HepG2 (cell line): ENCODE measurements around the gene DBNDD2. TPM values are rescaled to one million over a fixed set of nuclear protein-coding genes. Genes with fewer than 3 reads are reported as not detected.

Source experiments
- ATF7-NPFF ChIP-seq: sonication (generic); formaldehyde crosslinking; IDR thresholded peaks from 2 replicates; pipeline ENCODE4 v1.8.1; 2023; ENCODE audit warnings: mild to moderate bottlenecking, low read depth, missing genetic modification reagents, moderate library complexity
- CENPX ChIP-seq: sonication (generic); formaldehyde crosslinking; IDR thresholded peaks from 2 replicates; pipeline ENCODE4 v1.9.0; 2021; ENCODE audit warnings: mild to moderate bottlenecking, missing genetic modification reagents, moderate library complexity
- ESRRA ChIP-seq: sonication (generic); formaldehyde crosslinking; IDR thresholded peaks from 2 replicates; pipeline ENCODE4 v1.5.1; 2020; ENCODE audit warnings: mild to moderate bottlenecking, low read depth, missing genetic modification reagents
- FLYWCH1 ChIP-seq: sonication (generic); formaldehyde crosslinking; IDR thresholded peaks from 2 replicates; pipeline ENCODE4 v1.8.1; 2023; ENCODE audit warnings: mild to moderate bottlenecking, missing genetic modification reagents
- HIVEP1 ChIP-seq: sonication (generic); formaldehyde crosslinking; IDR thresholded peaks from 2 replicates; pipeline ENCODE4 v1.4.0; 2020; ENCODE audit warnings: mild to moderate bottlenecking, missing genetic modification reagents
- HMGA1 ChIP-seq: sonication (generic); formaldehyde crosslinking; conservative IDR thresholded peaks from 2 replicates; pipeline ENCODE4 v1.4.0; 2020; ENCODE audit warnings: missing genetic modification reagents
- NFE2L2 ChIP-seq: fragments of 150-350 bp; IDR thresholded peaks from 2 replicates; pipeline ENCODE4 v1.6.1; 2014; ENCODE audit warnings: low read length
- NFYC ChIP-seq: IDR thresholded peaks from 2 replicates; pipeline ENCODE4 v1.6.1; 2016; ENCODE audit warnings: missing genetic modification reagents, missing compliant biosample characterization
- PHF21A ChIP-seq: sonication (generic); formaldehyde crosslinking; IDR thresholded peaks from 2 replicates; pipeline ENCODE4 v1.5.0; 2020; ENCODE audit warnings: mild to moderate bottlenecking, missing genetic modification reagents
- TSC22D2 ChIP-seq: sonication (generic); formaldehyde crosslinking; IDR thresholded peaks from 2 replicates; pipeline ENCODE4 v1.5.1; 2020; ENCODE audit warnings: missing genetic modification reagents, mild to moderate bottlenecking, borderline replicate concordance
- ZFX ChIP-seq: sonication (generic); formaldehyde crosslinking; IDR thresholded peaks from 2 replicates; pipeline ENCODE4 v1.4.0; 2020; ENCODE audit warnings: mild to moderate bottlenecking, low read depth, missing genetic modification reagents, moderate library complexity
- ZNF224 ChIP-seq: sonication (generic); formaldehyde crosslinking; IDR thresholded peaks from 2 replicates; pipeline ENCODE4 v1.5.0; 2020; ENCODE audit warnings: mild to moderate bottlenecking, missing genetic modification reagents
- ZNF317 ChIP-seq: sonication (generic); formaldehyde crosslinking; IDR thresholded peaks from 2 replicates; pipeline ENCODE4 v1.5.0; 2020; ENCODE audit warnings: mild to moderate bottlenecking, missing genetic modification reagents
- ZNF343 ChIP-seq: sonication (generic); formaldehyde crosslinking; IDR thresholded peaks from 2 replicates; pipeline ENCODE4 v1.4.0; 2020; ENCODE audit warnings: mild to moderate bottlenecking, missing genetic modification reagents
- ZNF501 ChIP-seq: sonication (generic); formaldehyde crosslinking; IDR thresholded peaks from 2 replicates; pipeline ENCODE4 v1.5.1; 2020; ENCODE audit warnings: mild to moderate bottlenecking, moderate library complexity, missing genetic modification reagents
- ZNF563 ChIP-seq: sonication (generic); formaldehyde crosslinking; IDR thresholded peaks from 2 replicates; pipeline ENCODE4 v1.8.0; 2022; ENCODE audit warnings: mild to moderate bottlenecking, moderate library complexity, missing genetic modification reagents
- ZNF660 ChIP-seq: sonication (generic); formaldehyde crosslinking; IDR thresholded peaks from 2 replicates; pipeline ENCODE4 v1.5.1; 2020; ENCODE audit warnings: mild to moderate bottlenecking, low read depth, missing genetic modification reagents, borderline replicate concordance
- ZNF7 ChIP-seq: IDR thresholded peaks from 2 replicates; pipeline ENCODE4 v1.6.1; 2016; ENCODE audit warnings: missing biosample characterization, missing genetic modification reagents
- ZNF790 ChIP-seq: sonication (generic); formaldehyde crosslinking; IDR thresholded peaks from 2 replicates; pipeline ENCODE4 v1.8.0; 2022; ENCODE audit warnings: missing genetic modification reagents, mild to moderate bottlenecking, borderline replicate concordance
- ZSCAN22 ChIP-seq: sonication (generic); formaldehyde crosslinking; IDR thresholded peaks from 2 replicates; pipeline ENCODE4 v1.4.0; 2020; ENCODE audit warnings: mild to moderate bottlenecking, missing genetic modification reagents
- polyA plus RNA-seq, 8 experiments: library from polyadenylated mRNA; depleted of rRNA in 3 of 8; stranded (reverse) in 7 of 8; unstranded in 1 of 8; fragments of >200 nt; fragmentation: Illumina TruSeq in 4 of 8; extraction: Trizol in 4 of 8; gene quantifications; 2 replicates each; pipeline versions ENCODE4 v1.2.1 to v1.2.3, GENCODE V29; 2011 to 2016; ENCODE audit warnings: low read depth in 4 of 8, missing spikeins in 1 of 8, mixed read lengths in 1 of 8; ENCODE audit not compliant: insufficient read depth in 1 of 8
- total RNA-seq, 5 experiments: library from RNA; depleted of rRNA; stranded (reverse); fragments of >200 nt; fragmentation: Illumina TruSeq; extraction: Trizol; gene quantifications; 2 replicates each; pipeline ENCODE4 v1.2.3, GENCODE V29; 2016; ENCODE audit warnings: low read depth in 1 of 5
- TF ChIP-seq, protein P1 (sequence below): IDR thresholded peaks from 2 replicates; pipeline ENCODE4 v1.6.1; 2016; ENCODE audit warnings: mild to moderate bottlenecking, missing biosample characterization, missing genetic modification reagents
- TF ChIP-seq, protein P2 (sequence below): sonication (generic); formaldehyde crosslinking; IDR thresholded peaks from 2 replicates; pipeline ENCODE4 v1.5.0; 2020; ENCODE audit warnings: missing genetic modification reagents
- TF ChIP-seq, protein P3 (sequence below), 2 experiments: sonication (generic) in 1 of 2; formaldehyde crosslinking in 1 of 2; IDR thresholded peaks; 2 replicates each; pipeline versions ENCODE4 v1.5.1 to v1.6.1; 2011 to 2020; ENCODE audit warnings: borderline replicate concordance in 1 of 2, low read depth in 1 of 2, low read length in 1 of 2, mild to moderate bottlenecking in 1 of 2, missing genetic modification reagents in 1 of 2, moderate library complexity in 1 of 2
- TF ChIP-seq, protein P4 (sequence below): sonication (generic); formaldehyde crosslinking; IDR thresholded peaks from 2 replicates; pipeline ENCODE4 v1.4.0; 2020; ENCODE audit warnings: low read depth, mild to moderate bottlenecking, missing genetic modification reagents

DBNDD2 gene
- total and polyA plus RNA-seq, 2 of the 13 experiments (the other 11 are each of a cell fraction or from before 2014, with no cell fraction given), result 16.7 to 47.6 TPM

DNA sequence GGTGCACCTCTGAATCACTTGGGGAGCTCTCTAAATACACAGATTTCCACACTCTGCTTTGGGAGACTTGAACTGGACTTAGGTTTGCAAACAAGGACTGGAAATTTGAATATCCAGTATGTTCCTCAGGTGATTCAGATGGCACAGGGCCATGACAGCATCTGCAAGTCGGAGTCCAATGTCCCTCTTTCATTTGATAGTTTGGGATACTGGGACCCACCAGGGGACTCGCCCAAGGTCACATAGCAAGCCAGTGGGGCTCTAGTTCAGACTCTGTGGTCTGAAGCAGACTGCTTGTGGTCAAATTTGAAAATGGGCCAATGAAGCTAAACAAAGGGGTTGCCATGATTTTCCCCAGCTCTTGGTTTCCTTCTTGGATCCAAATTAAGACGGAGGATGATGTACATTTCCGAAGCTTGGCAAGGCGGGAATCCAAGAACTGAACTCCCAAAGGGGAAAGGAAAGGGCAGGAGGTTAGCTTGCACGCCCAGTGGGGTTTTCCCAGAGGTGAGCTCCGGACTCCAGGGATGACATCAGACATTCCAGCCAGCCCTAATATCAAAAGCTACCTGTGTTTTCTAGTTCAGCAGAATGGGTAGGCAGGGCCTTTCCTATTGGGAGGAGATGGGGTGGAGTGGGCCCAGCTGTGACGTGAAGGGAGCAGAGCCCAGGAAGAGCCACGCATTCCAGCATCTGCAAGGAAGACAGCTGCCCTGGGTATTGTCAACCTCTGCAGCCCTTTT lies 48.5 kb upstream of the DBNDD2 start (continued):
- TF ChIP-seq, protein P1, sequence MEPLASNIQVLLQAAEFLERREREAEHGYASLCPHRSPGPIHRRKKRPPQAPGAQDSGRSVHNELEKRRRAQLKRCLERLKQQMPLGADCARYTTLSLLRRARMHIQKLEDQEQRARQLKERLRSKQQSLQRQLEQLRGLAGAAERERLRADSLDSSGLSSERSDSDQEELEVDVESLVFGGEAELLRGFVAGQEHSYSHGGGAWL, result no peak
- TF ChIP-seq ZNF790 (CRISPR knock-in tag), result no peak
- TF ChIP-seq ATF7-NPFF (CRISPR knock-in tag), result no peak
- peak; percentile 94 for TF ChIP-seq HIVEP1 (CRISPR knock-in tag)
- peak; percentile 90 for TF ChIP-seq PHF21A
- no peak for TF ChIP-seq ZNF7 (CRISPR knock-in tag)
- no peak for TF ChIP-seq HMGA1 (CRISPR knock-in tag)
- TF ChIP-seq NFYC (CRISPR knock-in tag), result no peak
- 0 out of 2 replicates have a peak, but pooled peaks have one; percentile 17 for TF ChIP-seq CENPX
- TF ChIP-seq TSC22D2 (CRISPR knock-in tag), result 0 out of 2 replicates have a peak, but pooled peaks have one; percentile 26
- TF ChIP-seq ZNF501 (CRISPR knock-in tag), result peak; percentile 20; the same call in 1 of the 2 replicates
- no peak for TF ChIP-seq ZSCAN22 (CRISPR knock-in tag)
- no peak for TF ChIP-seq ZNF343 (CRISPR knock-in tag)
- TF ChIP-seq, protein P2, sequence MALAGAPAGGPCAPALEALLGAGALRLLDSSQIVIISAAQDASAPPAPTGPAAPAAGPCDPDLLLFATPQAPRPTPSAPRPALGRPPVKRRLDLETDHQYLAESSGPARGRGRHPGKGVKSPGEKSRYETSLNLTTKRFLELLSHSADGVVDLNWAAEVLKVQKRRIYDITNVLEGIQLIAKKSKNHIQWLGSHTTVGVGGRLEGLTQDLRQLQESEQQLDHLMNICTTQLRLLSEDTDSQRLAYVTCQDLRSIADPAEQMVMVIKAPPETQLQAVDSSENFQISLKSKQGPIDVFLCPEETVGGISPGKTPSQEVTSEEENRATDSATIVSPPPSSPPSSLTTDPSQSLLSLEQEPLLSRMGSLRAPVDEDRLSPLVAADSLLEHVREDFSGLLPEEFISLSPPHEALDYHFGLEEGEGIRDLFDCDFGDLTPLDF (CRISPR knock-in tag), result 0 out of 2 replicates have a peak, but pooled peaks have one; percentile 64
- TF ChIP-seq FLYWCH1, result no peak
- no peak for TF ChIP-seq NFE2L2
- peak; percentile 24; the same call in 1 of the 2 replicates for TF ChIP-seq ZNF317
- no peak for TF ChIP-seq ZNF563 (CRISPR knock-in tag)
- TF ChIP-seq ZNF224 (CRISPR knock-in tag), result no peak
- TF ChIP-seq, protein P3, sequence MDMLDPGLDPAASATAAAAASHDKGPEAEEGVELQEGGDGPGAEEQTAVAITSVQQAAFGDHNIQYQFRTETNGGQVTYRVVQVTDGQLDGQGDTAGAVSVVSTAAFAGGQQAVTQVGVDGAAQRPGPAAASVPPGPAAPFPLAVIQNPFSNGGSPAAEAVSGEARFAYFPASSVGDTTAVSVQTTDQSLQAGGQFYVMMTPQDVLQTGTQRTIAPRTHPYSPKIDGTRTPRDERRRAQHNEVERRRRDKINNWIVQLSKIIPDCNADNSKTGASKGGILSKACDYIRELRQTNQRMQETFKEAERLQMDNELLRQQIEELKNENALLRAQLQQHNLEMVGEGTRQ (IDR thresholded peaks at IDR 0.05; ENCODE audit: low read depth, low read length), result no peak
- TF ChIP-seq, protein P3 (CRISPR knock-in tag; IDR thresholded peaks at IDR 0.05; ENCODE audit: borderline replicate concordance), result no peak
- TF ChIP-seq ZFX, result no peak
- TF ChIP-seq, protein P4, sequence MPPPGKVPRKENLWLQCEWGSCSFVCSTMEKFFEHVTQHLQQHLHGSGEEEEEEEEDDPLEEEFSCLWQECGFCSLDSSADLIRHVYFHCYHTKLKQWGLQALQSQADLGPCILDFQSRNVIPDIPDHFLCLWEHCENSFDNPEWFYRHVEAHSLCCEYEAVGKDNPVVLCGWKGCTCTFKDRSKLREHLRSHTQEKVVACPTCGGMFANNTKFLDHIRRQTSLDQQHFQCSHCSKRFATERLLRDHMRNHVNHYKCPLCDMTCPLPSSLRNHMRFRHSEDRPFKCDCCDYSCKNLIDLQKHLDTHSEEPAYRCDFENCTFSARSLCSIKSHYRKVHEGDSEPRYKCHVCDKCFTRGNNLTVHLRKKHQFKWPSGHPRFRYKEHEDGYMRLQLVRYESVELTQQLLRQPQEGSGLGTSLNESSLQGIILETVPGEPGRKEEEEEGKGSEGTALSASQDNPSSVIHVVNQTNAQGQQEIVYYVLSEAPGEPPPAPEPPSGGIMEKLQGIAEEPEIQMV (CRISPR knock-in tag), result 0 out of 2 replicates have a peak, but pooled peaks have one; percentile 14
- TF ChIP-seq ESRRA, result peak; percentile 9; the same call in 1 of the 2 replicates
- no peak for TF ChIP-seq ZNF660 (CRISPR knock-in tag)
